HG03159 (cell line): ENCODE results near the gene GPATCH2.
A peak's percentile ranks its signal among the peaks of the same experiment; 100 is the strongest.

ENCODE experiments used
- ATAC-seq: cut with Tn5 transposase; IDR thresholded peaks from one replicate; pipeline ENCODE4 v1.9.1; 2021; ENCODE audit warnings: mild to moderate bottlenecking, moderate library complexity; ENCODE audit not compliant: unreplicated experiment

Gene GPATCH2

DNA sequence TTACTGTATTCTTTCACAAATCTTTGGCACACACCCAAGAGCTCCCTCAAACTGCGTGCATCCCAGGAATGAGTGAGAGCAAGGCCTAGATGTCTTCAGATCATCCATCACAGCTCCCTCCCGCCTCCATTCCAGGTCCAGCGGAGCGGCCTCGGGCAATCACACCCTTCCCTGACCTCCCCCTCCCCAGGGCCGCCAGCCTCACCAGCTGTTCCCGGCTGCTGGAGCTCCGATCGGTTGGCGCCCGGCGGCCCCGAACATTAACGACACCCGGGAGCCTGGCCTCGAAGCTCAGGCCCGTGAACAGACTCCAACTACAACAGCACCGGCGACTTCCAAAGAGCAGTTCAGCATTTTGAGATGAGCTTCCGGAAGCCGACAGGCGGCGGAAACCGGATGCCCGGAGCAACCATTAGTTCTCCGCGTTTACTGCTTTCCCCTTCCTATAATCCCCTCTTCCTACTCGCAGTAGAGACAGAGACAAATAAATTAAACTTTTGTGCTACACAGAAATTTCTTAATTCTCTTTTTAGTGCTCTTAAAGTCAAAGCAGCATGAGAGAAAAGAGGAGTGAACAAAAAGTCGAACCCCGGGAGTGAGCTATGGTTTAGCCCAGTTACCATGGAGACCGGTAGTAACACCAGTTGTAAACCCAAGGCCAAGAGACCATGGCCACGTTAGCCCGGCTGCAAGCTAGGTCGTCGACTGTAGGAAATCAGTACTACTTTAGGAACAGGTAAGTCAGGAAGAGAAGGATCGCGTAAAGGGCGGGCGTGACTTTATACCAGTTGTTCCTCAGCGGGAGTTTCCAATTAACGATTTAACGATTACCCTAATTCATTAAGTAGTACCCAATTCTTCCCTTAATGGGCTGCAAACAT is at the start of gene GPATCH2, which contains the start of gene SPATA17:
TSS of gene GPATCH2 (minus strand) at position 380 of the 881 bp plus-strand sequence. CDS start at position 261, 119 bp downstream.
TSS of gene SPATA17 (plus strand) at position 634 of the 881 bp plus-strand sequence. CDS start at position 669, 35 bp downstream.
- ATAC-seq = peak; percentile 96

DNA sequence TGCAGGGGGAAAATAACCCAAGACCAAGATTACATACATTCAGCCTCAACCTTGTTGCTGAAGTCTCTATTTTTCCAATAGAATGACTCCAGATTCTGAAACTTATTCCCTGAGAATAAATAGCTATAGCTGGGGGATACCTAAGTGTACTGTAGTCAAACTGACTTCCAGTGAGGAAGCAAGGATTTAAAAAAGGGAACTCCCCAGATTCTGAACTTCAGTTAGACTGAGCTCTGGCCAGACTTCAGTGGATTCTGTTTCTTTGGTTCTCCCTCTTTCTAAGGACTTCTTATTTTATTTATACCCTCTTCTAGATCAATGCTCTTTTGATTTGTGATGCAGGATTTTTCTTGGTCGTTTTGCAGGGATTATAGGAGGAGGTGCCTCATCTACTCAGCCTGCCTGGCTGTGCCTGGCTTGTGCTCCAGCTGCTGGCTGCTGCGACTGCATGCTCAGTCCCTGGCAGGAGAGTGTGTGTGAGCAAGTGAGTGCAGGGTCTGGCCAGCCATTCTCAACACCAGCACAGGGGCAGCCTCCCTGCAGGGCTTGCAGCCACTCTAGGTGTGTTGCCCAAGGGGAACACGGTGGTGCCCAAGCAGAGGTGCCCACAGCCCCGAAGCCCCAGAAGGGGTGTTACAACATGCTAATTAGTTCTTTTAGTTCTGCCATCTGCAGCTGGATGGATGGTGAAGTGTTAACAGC is 43.3 kb upstream of the GPATCH2 start:
- ATAC-seq = no peak

DNA sequence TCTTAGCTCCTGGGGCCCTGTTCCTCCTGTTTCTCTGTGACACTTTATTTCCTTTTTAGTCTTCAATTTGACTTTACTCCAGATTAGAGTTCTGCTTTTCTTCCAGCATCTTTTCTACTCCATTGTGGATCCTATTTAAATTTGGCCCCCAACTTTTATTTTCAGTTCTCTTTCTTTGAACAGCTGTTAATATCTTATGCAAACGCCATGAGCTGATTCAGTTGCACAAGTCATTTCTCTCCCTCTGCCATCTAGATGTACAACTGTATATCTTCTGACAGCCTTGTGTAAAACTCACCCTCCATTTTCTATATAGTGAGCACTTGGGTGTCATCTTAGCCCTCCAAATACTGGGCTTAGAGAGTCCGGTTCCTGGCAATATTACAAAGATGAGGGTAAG is 42.5 kb upstream of the GPATCH2 start:
- peak; percentile 77 for ATAC-seq

DNA sequence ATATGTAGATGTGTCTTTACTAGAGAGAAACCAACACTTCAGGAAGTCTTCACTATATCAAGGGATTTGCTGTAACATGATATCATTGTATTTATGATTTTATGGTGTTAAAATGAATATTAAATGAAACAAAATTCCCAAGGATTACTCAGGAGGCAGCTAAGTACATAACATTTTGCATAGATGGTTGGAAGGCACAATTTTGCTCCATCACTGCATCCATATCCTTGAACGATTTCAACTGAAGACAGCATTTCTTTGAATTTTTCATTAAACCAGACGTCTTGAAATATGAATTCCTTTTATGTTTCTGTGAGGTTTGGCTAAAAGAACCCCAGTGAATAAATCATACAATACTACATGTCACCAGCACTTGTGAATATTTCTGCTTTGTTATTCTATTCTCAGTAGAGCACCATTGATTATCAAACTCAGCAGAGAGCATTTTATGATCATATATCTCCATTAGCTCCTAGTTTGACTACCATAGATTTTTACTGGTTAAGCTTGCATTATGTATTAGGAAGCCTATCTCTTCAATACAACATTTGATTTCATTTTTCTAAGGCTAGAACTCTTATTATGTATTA is 37.6 kb upstream of the GPATCH2 start:
- ATAC-seq = no peak

DNA sequence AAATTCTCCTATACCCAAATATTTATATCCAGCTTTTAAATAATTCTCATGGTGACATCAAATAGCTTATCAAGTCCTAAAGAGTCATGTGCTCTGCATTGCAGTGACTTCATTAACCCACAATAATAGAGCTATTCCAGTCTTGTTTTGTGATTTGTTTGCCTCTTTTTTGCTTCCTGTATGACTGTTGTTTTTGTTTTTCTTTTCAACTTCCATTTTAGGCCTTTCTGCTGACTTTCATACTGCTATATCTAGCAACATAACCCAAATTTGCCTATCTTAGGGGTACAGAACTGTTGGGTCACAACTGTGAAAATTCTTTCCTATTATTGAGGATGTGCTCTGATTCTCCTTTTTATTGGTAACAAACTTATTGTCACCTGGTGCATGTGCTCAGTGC is 30.5 kb upstream of the GPATCH2 start:
- no peak for ATAC-seq

DNA sequence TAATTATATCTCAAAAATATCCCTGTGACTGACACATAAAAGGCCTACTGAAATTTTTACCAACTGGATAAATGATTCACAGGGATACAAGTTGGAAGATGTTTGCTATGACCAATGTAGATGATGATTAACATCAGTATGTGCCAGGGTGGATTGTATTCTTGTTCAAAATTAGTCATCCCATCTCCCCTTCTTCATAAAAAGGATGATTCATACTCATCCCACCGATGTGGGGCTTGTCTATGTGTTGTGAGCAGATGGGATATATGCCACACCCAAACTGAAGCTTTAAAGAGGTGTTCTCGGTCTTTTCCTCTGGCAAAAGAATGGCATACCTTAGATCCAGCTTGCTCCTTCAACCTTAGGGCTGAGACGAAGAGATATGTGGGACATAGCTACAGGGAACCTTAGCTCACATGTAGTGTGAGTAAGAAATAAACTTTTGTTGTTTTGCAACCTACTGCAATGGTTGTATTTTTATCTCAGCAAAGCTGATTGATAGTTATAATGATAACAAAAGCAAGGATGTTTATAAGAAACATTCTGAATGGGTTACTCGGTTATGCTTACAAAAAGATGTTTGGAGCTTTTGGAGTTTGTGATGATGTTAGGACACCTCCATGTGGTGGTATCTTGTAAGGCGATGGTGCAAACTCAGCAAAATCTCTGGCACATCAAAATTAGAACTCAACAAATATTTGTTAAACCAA is 29.6 kb upstream of the GPATCH2 start:
- ATAC-seq = peak; percentile 62

DNA sequence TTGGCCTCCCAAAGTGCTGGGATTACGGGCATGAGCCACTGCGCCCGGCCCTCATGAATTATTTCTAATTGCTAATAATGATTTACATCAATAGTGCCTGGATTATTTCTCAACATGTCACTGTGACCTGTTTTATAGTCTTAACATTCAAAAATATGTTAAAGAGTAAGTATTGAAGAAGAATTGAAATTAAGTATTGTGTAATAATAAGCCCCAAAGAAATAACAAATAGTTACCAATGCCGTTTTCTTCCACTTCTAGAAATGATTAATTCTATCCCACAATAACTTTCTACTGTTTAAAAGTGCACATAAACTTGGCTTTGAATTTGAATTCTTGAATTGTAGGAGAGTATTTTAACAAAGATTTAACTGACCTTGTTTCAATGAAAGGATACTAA is 19.8 kb upstream of the GPATCH2 start:
- no peak for ATAC-seq

DNA sequence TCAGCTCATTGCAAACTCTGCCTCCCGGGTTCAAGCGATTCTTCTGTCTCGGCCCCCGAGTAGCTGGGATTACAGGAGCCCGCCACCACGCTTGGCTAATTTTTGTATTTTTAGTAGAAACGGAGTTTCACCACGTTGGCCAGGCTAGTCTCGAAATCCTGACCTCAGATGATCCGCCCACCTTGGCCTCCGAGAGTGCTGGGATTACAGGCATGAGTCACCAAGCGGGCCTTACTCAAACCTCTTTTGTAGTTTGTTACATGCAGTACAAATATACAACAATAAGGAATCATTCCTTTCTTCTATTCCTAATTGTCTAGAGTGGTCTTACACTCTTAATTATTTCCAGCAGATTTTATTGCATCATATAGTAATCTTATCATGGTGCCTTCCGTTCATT is 16.9 kb upstream of the GPATCH2 start:
- no peak for ATAC-seq

DNA sequence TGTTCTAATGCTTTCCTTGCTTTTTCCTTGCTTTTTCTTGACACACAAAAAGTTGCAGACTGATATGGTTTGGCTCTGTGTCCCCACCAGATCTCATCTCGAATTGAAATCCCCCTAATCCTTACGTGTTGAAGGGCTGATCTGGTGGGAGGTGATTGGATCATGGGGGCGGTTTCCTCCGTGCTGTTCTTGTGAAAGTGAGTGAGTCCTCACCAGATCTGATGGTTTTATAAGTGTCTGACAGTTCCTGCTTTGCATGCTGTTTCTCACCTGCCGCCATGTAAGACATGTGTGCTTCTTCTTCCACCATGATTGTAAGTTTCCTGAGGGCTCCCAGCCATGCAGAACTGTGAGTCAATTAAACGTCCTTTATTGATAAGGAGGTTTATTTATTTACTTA is 11.6 kb upstream of the GPATCH2 start:
- no peak for ATAC-seq

DNA sequence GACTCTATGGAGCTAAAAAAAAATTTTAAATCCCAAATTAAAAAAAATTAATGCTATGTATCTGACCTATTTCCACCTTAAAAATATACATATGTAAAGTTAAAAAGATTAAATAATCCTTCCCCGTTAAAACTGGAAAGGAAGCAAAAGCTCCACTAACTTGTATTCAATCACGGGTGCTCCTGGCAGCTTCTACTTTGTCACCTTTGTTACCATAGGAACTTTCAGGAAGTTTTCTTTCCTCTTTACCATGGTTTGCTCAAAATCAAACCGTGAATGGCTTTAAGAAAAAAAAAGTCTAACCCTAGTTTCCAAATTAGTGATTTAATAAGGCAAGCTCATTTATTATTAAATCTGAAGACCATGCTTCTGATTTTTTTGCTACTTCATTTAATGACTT is 3.5 kb downstream of the GPATCH2 start:
- no peak for ATAC-seq

DNA sequence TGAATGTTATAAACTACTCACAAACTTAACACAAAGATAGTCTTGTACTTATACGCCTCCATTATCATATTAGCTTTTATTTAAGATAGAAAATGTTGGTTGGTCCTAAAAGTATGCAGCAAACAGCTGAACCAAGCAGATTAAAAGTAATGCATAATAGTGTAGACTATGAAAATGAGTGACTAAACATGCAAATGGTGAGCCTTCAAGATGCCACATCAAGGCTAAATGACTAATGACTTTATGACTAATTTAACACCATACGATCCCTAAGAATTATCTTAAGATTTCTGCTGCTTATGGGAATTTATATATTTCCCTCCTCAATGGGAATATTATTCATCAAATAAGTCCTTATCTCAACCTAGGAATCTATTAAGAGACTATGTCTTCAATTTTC is 4.6 kb downstream of the GPATCH2 start:
- no peak for ATAC-seq

DNA sequence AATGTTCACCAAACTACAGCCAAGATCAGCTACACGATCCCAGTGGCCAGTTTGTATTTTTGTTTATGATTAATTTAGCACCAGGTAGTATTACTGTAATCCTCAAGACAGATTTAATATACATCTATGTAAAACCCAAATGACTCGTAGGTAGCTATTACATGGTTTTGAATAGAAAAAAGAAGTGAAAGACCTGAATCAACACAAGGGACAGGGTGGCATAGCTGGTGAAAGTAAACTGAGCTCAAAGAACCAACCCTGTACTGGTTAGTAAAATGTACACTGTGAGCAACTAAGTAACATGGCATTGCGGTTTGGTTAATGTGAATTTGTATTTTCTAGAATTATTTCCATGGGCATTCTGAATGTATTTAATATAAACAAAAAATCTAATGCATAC is 8.8 kb downstream of the GPATCH2 start:
- ATAC-seq = peak; percentile 24

DNA sequence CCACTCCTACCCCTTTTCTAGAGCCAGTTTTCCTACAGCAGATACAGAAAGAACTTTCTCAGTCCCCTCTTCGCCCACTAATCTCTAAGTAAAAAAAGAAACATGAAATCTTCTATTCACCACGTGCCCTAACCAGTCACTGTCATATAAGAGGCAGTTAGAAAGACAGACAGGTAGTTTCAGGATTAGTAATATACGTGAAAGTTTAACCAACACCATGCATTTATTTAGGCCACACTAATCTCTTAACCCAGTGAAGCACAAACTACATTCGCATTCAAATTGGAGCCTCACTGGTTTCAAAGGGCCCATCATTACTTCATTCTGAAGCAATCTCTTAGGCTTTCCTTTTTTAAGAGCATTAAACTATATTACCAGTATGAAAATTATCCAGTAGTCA is 10.1 kb downstream of the GPATCH2 start:
- peak; percentile 100 for ATAC-seq

DNA sequence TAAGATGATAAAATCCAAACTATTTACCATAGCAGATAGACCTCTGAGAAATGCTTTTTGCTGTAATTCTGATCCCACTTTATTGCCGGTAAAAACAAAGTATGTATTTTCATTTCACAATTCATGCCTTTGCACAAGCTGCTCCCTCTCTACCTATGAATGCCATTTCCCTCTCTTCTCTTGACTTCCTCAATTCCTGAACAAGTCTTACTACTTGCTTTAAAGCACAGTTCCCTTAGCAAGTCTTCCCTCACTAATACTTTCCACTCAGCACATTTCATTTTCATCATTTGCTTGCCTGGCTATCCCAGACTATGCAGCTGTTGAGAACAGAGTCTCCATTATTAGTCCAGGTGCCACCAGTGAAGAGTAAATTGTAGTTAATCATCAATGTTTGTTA is 13.8 kb downstream of the GPATCH2 start:
- no peak for ATAC-seq

DNA sequence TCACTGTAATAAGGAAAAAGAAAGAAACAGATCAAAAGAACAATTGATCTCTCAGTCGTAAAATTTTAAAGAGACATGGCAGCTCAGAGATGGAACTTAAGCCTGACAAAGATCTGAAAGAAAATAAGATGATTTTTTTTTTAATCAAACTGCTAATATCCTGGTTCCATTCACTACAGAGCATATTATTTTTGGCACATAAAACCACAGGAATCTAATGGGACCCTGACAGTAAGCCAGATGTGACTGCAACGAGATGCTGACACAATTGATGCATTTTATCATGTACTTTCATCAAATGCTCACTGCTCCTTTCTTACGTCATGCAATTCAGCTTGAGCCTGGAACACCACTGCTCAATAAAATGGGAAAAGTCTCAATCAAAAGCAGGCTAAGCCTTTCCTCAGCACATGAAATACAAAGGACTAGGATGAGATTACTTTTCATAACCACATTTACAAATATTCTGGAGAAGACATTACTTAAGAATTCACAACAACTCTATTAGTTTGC is 16.6 kb downstream of the GPATCH2 start:
- no peak for ATAC-seq

DNA sequence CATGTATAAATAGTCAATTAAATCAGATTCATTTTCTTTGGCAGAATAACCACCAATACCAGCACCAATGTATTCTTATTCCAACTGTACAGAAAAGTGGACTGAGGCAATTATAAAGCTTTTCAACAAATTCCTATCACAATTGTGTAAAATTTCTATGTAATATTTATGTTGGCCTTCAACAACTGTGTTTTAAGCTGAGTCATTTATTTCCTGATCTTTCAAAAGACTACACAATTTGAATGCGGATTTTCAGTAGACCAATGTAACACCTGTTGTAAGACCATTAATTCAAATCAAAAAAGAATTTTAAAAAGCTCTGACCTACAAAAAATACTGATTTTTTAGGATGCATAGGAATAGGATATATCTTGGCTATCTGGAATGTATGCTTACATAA is 25.5 kb downstream of the GPATCH2 start:
- no peak for ATAC-seq

DNA sequence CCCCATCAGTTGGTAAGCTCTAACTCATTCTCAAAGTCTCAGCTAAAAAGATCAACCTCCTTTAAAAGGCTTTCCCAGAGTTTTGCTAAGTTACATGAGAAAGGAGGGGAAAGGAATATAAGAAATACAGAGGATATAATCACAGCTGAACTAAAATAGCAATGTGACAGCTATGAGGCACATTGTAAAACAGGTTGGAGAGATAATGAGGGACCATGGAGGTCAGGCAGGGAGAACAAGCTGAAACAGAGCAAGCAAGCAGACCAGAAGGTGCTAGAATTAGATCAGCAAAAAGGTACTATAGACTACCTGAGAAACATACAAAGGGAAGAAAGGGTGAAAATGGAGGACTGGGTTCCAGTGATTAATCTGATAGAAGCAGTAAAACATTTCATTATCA is 28.5 kb downstream of the GPATCH2 start:
- ATAC-seq = no peak

DNA sequence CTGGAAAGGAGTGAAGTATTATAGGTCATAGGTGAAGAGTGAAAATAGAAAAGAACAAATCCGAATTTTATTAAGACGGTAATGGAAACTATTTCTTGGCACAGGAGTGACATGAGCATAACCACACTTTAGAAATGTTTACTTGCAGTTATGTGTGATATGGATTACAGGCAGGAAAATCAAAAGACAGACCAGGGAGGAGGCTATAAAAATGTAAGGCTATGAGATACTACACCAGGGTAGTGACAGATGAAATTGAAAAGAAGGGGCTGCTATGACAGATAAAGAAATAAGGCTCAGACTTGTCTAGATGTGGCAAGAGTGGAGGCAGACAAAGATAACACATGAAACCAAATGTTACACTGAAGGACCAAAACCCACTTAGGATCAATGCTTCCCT is 31.7 kb downstream of the GPATCH2 start:
- no peak for ATAC-seq

DNA sequence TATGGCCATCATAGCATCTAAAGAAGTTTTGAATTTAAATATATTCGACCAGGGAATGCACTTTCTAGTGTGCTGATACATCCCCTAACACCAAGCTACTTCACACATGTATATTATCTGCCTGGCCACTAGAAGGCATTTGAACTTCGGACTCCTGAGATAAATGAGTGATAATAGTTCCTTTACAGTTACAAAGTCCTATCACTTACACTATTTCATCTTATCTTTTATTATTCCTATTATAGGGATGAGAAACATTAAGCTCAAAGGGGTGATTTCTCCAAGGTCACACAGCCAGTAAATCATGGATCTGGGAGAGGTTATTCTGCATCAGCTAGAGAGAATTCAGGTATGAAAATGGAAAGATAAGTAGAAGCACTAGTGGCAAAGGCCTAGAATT is 40.3 kb downstream of the GPATCH2 start:
- ATAC-seq = no peak

DNA sequence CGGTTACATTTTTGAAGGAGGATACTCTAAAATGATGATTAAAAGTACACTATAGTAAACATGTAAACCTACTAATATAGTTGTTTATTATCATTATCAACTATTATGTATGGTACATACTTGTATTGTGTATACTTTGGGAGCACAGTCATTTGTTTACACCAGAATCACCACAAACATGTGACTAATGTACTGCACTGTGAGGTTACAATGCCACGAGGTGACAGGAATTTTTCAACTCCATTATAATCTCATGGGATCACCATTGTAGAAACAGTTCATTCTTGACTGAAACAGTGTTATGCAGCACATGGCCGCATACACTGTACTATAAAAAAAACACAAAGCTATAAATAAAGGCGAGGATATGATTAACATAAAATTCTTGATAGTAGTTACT is 44.3 kb downstream of the GPATCH2 start:
- ATAC-seq = no peak

DNA sequence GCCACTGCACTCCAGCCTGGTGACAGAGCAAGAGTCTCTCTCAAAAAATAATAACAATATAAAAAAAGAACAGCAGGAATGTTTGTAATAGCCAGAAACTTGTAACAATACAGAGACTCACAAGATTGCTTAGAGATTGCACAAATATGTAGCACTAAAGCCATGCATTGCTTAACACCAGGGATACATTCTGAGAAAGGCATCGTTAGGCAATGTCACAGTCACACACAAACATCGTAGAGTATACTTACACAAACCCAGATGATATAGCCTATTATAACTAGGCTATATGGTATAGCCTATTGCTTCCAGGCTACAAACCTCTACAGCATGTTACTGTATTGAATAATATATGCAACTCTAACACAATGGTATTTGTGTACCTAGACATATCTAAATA is 45.3 kb downstream of the GPATCH2 start:
- no peak for ATAC-seq
